HG03064 (cell line): ENCODE measurements around the gene ANKRD34A.

Source experiments
- ATAC-seq: cut with Tn5 transposase; IDR thresholded peaks from one replicate; pipeline ENCODE4 v1.9.1; 2021; ENCODE audit warnings: low read depth; ENCODE audit not compliant: unreplicated experiment

The ANKRD34A gene

GRCh38 chr1:145991735-145992412 is 27.5 kb upstream of the ANKRD34A start:
- ATAC-seq, result no peak

DNA sequence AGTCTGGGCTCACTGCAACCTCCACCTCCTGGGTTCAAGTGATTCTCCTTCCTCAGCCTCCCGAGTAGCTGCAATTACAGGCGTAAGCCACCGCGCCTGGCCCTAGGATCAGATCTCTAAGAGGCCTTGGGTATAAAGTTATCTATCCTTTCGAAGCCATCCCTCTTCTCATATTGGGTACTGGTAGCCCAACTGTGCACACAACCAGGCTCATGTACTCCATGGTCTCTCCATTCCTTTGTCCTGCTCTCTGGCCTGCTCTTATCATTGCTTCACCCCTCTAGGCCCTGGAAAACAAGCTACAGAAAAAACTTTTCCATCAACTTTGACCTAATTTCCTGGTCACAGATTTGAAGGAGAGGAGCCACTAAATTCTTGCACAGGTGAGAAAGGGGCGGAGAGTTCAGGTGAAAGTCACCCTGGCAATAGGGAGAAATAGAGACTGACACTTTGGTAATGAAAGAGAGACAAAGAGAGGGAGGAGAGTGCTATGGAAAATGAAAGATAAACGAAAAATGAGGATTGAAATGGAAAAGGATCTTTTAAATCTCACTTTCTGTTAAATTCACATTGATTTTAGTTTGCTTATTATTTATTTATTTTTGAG is 26.0 kb upstream of the ANKRD34A start:
- ATAC-seq, result no peak

DNA sequence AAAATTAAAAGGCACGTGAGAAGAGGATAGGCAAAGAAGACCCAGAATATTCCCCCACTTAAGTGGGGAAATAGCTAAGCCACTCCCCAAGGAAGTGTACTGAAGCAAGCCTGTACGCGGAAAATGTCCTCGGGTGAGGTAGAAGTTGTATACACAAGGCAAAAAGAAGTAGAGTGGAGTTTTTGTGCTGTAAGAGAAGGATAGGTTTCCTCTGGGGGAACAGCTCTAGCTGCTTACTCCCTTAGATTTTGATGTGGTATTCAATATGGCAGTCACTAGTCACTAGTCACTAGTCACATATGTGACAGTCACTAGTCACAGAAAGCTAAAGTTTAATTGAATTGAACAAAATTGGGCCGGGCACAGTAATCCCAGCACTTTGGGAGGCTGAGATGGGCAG is 24.4 kb upstream of the ANKRD34A start:
- no peak for ATAC-seq

DNA sequence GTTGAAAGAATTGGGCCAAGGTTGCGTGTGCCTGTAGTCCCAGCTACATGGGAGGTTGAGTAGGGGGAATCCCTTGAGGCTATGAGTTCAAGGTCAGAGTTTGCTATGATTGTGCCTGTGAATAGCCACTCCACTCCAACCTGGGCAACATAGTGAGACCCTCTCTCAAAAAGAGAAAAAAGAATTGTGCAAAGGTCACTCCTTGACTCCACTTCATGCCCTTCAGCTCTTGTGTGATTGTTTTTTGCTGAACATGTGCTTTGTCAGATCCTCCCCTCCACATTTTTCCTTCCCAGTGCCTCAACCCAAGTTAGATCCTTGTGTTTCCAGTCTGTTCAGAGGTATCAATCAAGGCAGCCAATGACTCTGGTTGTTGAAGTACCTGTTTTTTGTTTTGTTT is 23.6 kb upstream of the ANKRD34A start:
- ATAC-seq, result no peak

- no peak for ATAC-seq
Observed at GRCh38 chr1:145986551-145986950, 22.2 kb upstream of the ANKRD34A start.

- no peak for ATAC-seq
Observed at GRCh38 chr1:145985502-145986439, 21.4 kb upstream of the ANKRD34A start.

GRCh38 chr1:145985129-145985501 is 20.7 kb upstream of the ANKRD34A start:
- no peak for ATAC-seq

- no peak for ATAC-seq
Observed at GRCh38 chr1:145983960-145984830, 19.8 kb upstream of the ANKRD34A start.

DNA sequence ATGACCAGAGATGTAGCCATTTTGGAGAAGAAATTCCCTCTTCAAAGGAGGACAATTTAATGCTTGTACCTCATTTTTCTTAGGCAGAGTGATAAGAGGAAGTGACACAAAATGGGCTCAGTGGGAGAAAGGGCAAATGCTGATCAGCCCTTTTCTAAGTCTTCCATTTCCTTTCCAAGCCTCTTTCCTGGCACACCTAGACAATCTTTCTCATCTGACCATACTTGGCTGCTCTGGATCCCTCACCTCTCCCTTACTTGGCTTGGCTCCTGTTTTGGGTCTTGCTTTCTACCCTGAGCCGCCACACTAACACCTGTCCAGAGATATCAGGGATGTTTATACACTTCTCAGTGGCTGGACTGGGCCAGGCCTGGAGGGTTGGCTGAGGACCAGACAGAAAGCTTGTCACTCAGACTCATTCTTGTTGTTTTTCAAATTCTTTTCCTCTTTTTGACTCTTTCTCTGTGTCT is 18.9 kb upstream of the ANKRD34A start:
- no peak for ATAC-seq

- ATAC-seq, result no peak
Observed at GRCh38 chr1:145982010-145982723, 17.8 kb upstream of the ANKRD34A start.

- ATAC-seq, result no peak
Observed at GRCh38 chr1:145980457-145980994, 16.2 kb upstream of the ANKRD34A start.

- peak; percentile 12 for ATAC-seq
Observed at GRCh38 chr1:145979746-145980456, 15.5 kb upstream of the ANKRD34A start.

GRCh38 chr1:145978854-145979745 is 14.7 kb upstream of the ANKRD34A start:
- peak; percentile 77 for ATAC-seq

GRCh38 chr1:145978471-145978853 is 14.1 kb upstream of the ANKRD34A start:
- ATAC-seq, result no peak

DNA sequence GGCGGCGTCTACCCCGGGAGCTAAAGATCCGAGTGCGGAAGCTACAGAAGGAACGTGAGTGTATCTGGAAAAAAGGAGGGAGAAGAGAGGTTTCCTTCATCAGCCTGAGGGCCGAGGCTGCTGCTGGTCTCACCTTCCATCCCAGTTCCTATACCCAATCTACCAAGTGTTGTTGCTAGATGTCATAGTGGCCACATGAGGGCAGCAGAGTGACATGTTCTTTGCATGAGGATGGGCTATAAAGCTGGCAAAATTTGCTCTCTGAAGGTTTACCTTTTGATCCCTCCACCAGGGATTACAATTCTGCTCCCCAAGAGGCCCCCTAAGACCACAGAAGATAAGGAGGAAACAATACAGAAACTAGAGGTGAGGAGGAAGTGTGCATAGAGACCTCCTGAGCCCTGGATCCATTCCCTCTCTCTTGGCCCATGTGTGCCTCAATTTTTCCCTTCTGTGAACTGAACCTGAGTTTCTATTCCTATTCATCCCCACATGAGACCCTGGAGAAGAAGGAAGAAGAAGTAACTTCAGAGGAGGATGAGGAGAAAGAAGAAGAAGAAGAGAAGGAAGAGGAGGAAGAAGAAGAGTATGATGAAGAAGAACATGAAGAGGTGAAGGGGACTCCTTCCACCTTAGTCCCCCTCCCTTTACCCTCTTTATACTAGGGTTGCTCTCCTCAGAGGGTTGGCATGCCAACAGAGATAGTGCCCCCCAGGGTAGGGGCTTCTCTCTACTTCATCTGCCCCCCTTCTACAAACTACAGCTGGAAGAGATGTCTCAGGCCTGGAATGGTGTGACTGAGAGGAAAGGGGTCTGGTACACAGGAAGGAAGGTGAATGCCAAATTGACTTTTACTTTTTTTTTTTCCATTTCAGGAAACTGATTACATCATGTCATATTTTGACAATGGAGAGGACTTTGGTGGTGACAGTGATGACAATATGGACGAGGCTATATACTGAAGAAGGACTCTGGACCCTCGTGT is 13.4 kb upstream of the ANKRD34A start:
- ATAC-seq, result no peak

DNA sequence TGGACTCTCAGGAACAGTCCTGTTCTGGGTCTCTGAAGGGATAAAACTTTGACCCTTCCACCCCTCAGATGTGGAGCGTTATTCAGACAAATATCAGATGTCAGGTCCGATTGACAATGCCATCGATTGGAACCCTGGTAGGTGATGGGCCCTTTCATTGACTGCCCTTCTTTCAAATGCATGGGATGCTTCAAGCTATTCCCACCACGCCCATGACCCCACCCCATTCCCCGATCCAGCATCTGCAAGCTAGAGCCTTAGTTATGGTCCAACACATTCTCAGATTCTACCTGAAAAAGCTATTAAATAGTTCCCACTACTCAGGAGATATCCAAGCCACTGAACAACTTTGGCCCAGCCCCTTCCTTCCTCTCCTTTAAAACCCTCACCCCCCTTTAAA is 12.6 kb upstream of the ANKRD34A start:
- ATAC-seq, result no peak

- ATAC-seq, result no peak
Observed at GRCh38 chr1:145975216-145975615, 10.8 kb upstream of the ANKRD34A start.
